ENCODE data around the gene MORN2.

Gene MORN2

GRCh38 chr2:38925982-38926381 lies 50.2 kb downstream of the MORN2 start:
- H3K9me2 ChIP-seq (replicated peaks; ENCODE audit: low read depth, low read length), result no peaks in the 10 kb centered on the region
- H3K4me2 ChIP-seq (ENCODE audit: low read depth, low read length, poor library complexity, severe bottlenecking), result no peak overlapping the region
- no peaks in the 10 kb centered on the region for H4K20me1 ChIP-seq (ENCODE audit: insufficient read depth, low read length, poor library complexity, severe bottlenecking)
- no peaks in the 10 kb centered on the region for H3K36me3 ChIP-seq (ENCODE audit: insufficient read depth, low read length)
- no peak overlapping the region for H3K9ac ChIP-seq (ENCODE audit: low read depth, low read length, poor library complexity, severe bottlenecking)
- H3F3A ChIP-seq (ENCODE audit: low read depth), result no peaks in the 10 kb centered on the region
- H3K9me3 ChIP-seq (ENCODE audit: insufficient read depth, low read depth, low read length), result no peaks in the 10 kb centered on the region
- no peak overlapping the region for H3K4me3 ChIP-seq (ENCODE audit: low read length, poor library complexity, severe bottlenecking)
- H2AFZ ChIP-seq (ENCODE audit: low read length), result no peak overlapping the region
- no peaks in the 10 kb centered on the region for H3K79me2 ChIP-seq (ENCODE audit: insufficient read depth, low read length)
- H3K27me3 ChIP-seq (ENCODE audit: insufficient read depth, low read length, poor library complexity, severe bottlenecking), result no peaks in the 10 kb centered on the region
- no peaks in the 10 kb centered on the region for H3K4me1 ChIP-seq (ENCODE audit: insufficient read depth, low read length, poor library complexity, severe bottlenecking)
- TF ChIP-seq CTCF (conservative IDR thresholded peaks at IDR 0.05; ENCODE audit: low read length) (no peak), EZH2phosphoT487 (IDR thresholded peaks at IDR 0.05; ENCODE audit: borderline replicate concordance) (no peak)

GRCh38 chr2:38930600-38930999 lies 54.8 kb downstream of the MORN2 start:
- no peaks in the 10 kb centered on the region for H3F3A ChIP-seq (ENCODE audit: low read depth)
- H3K9me3 ChIP-seq (ENCODE audit: insufficient read depth, low read depth, low read length), result no peaks in the 10 kb centered on the region
- no peak overlapping the region for H3K9ac ChIP-seq (ENCODE audit: low read depth, low read length, poor library complexity, severe bottlenecking)
- H3K4me1 ChIP-seq (ENCODE audit: insufficient read depth, low read length, poor library complexity, severe bottlenecking), result no peaks in the 10 kb centered on the region
- H3K36me3 ChIP-seq (ENCODE audit: insufficient read depth, low read length), result no peaks in the 10 kb centered on the region
- no peak overlapping the region for H3K4me2 ChIP-seq (ENCODE audit: low read depth, low read length, poor library complexity, severe bottlenecking)
- H3K4me3 ChIP-seq (ENCODE audit: low read length, poor library complexity, severe bottlenecking), result no peak overlapping the region
- no peaks in the 10 kb centered on the region for H3K9me2 ChIP-seq (replicated peaks; ENCODE audit: low read depth, low read length)
- no peak overlapping the region for H2AFZ ChIP-seq (ENCODE audit: low read length)
- H3K79me2 ChIP-seq (ENCODE audit: insufficient read depth, low read length), result no peaks in the 10 kb centered on the region
- no peaks in the 10 kb centered on the region for H3K27me3 ChIP-seq (ENCODE audit: insufficient read depth, low read length, poor library complexity, severe bottlenecking)
- no peak for TF ChIP-seq CTCF (conservative IDR thresholded peaks at IDR 0.05; ENCODE audit: low read length)
- TF ChIP-seq EZH2phosphoT487 (IDR thresholded peaks at IDR 0.05; ENCODE audit: borderline replicate concordance), result no peak
- no peaks in the 10 kb centered on the region for H4K20me1 ChIP-seq (ENCODE audit: insufficient read depth, low read length, poor library complexity, severe bottlenecking)

All from Loucy (cell line).